ENCODE measurements around the gene PHACTR3.

PHACTR3 gene

DNA sequence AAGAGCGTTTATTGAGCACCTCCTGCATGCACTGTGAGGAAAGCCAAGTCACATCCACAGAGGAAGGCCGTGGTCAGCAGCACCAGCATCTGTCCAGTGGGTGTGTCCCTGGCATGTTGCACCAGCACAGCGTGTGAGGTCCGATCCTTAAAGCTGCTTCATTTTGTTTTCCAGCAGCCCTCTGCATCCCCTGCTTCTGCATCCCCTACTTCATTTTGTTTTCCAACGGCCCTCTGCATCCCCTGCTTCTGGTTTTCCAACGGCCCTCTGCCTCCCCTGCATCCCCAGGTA, 181.3 kb downstream of the PHACTR3 start:
- H3K4me3 ChIP-seq (ENCODE audit: low read depth, low read length), result no peak overlapping the region
- DNase-seq (ENCODE audit: low read depth), result no peak
- TF ChIP-seq CTCF (IDR thresholded peaks at IDR 0.05; ENCODE audit: low read depth, low read length, missing control alignments), result no peak

DNA sequence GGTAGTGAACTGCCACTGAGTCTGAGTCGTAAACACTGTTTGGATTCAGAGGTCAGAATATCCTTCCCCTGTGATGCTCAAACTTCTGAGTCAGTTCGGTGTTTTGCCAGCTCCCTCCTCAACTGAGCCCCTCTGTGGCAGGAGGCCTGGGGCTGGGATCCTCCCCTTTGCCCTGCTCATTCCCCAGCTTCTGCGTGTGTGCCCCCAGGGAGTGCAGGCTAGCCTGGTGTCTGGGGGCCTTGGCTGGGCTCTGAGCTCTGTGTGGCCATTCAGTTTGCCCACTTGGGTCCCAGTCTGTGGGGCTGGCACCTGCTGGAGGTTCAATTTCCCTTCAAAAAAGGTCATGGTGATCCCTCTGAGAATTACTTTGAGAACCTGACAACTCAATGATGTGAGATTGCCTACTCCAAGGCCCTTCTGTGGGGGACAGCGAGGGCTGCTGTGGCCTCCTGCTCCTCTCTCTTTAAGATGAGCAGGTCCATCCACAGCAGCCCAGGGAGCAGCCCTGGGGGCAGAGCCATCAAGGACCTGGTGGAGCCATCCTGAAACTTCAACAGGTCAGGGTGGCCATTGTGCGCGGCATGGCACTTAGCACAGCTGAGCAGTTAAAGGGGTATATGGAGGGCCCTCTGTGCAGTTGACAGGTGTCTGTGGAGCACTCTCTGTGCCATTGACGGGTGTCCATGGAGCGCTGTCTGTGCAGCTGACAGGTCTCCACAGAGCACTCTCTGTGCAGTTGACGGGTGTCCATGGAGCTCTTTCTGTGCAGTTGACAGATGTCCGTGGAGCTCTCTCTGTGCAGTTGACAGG, 181.9 kb downstream of the PHACTR3 start:
- DNase-seq (ENCODE audit: low read depth), result no peak
- no peak overlapping the region for H3K4me3 ChIP-seq (ENCODE audit: low read depth, low read length)
- no peak for TF ChIP-seq CTCF (IDR thresholded peaks at IDR 0.05; ENCODE audit: low read depth, low read length, missing control alignments)

DNA sequence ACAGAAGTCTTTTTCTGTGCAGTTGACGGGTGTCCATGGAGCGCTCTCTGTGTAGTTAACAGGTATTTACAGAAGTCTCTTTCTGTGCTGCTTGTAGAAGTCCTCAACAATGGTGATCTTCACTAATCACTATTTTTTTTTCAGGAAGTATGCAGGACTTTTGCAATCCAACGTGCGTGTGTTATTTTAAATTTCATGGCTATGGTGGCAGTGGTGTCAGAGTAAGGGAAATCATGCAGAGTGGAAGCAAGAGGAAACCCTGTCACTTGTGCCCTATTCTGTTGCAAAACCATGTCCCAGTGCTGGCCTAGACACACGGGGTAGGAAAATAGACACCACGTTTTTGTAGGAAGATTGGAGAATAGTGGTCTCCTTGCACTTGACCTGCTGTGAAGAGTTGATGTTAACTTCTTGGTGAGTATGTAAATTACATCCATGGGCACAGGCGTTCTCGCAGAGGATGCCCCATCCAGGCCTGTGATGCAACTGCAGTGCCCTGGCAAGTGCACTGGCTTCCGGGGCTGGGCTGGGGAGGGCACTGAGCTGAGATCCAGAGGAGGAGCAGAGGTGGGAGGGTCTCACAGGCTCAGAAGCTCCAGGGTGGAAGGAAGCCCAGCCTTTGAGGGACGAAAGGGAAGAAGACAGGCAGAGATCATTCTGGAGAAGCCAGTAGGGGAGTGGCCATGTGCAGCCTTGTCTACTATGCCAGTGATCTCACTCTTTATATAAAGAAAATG, 182.6 kb downstream of the PHACTR3 start:
- H3K4me3 ChIP-seq (ENCODE audit: low read depth, low read length), result no peak overlapping the region
- no peak for DNase-seq (ENCODE audit: low read depth)
- no peak for TF ChIP-seq CTCF (IDR thresholded peaks at IDR 0.05; ENCODE audit: low read depth, low read length, missing control alignments)

GRCh38 chr20:59787538-59787890, 183.2 kb downstream of the PHACTR3 start:
- no peak for DNase-seq (ENCODE audit: low read depth)
- H3K4me3 ChIP-seq (ENCODE audit: low read depth, low read length), result no peak overlapping the region
- TF ChIP-seq CTCF (IDR thresholded peaks at IDR 0.05; ENCODE audit: low read depth, low read length, missing control alignments), result no peak

DNA sequence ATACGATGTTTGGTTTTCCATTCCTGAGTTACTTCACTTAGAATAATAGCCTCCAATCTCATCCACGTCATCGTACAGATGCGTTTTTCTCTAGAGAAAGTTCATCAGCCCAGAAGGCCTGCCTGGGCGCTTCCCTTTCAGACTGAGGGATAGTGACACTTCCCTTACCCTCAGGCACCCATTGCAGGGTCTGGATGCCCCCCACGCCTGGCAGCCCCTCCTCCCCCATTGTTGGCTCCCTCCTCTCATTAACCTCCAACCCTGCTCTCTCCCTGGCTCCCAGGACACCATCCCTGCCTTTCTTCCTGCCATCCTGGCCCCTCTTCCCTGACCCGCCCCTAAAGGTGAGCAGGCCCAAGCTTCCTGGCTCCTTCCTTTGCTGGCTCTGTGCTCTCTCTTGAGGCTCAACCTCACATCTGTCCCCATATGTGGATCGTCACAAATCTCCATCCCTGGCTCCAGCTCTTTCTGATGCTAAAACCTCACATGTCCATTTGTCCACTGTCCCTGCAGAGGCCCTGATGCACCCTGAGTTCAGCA, 183.9 kb downstream of the PHACTR3 start:
- TF ChIP-seq CTCF (IDR thresholded peaks at IDR 0.05; ENCODE audit: low read depth, low read length, missing control alignments), result no peak
- no peak for DNase-seq (ENCODE audit: low read depth)
- no peak overlapping the region for H3K4me3 ChIP-seq (ENCODE audit: low read depth, low read length)

DNA sequence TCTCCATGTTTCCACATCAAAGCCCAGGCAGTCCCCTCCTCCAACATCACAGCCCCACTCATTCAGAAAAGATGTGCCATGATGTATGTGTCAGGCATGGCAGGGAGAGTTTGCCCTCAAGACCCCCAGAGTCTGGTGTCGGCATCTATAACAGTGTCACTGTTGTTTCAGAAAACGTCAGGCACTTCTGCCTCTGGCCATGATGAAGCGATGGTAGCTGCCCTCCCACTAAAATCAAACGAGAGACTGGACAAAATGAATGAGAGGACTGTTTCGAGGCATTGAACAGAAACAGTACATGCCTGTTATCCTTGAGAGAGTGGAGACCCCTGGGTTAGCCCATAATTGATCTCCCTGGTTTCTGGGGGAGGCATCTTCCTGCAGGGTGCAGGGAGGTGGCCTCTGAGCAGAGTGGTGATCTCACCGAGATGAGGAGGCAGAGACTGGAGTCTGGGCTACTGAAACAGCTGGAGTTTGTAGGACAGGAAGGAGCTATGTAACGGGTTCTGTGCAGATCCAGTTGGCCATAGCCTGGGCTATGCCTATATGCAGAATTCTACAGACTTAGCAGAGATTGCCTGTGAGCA, 184.6 kb downstream of the PHACTR3 start:
- DNase-seq (ENCODE audit: low read depth), result no peak
- no peak overlapping the region for H3K4me3 ChIP-seq (ENCODE audit: low read depth, low read length)
- no peak for TF ChIP-seq CTCF (IDR thresholded peaks at IDR 0.05; ENCODE audit: low read depth, low read length, missing control alignments)

All from GM12864 (cell line).